ENCODE data around the gene EDDM3A.

- no peak for TF ChIP-seq CTCF (IDR thresholded peaks at IDR 0.05)
- no peak for TF ChIP-seq POLR2A (IDR thresholded peaks at IDR 0.05)
Measured at GRCh38 chr14:20791597-20791996, 45.9 kb downstream of the EDDM3A start.
